ENCODE results near the gene RABGAP1L.

- TF ChIP-seq POLR2AphosphoS5 (IDR thresholded peaks at IDR 0.05; ENCODE audit: low read depth, low read length): no peak
- no peak for TF ChIP-seq POLR2A (IDR thresholded peaks at IDR 0.05; ENCODE audit: low read depth, low read length)
- no peak for TF ChIP-seq TAF1 (IDR thresholded peaks at IDR 0.05; ENCODE audit: borderline replicate concordance, low read depth, low read length)
Measured at GRCh38 chr1:175042650-175043049, 883.3 kb downstream of the RABGAP1L start.

Data from GM12892 (cell line).